ENCODE results near the gene CROCC2.

CROCC2 gene

GRCh38 chr2:240906141-240906910 lies at the start of gene CROCC2:
Gene CROCC2 (plus strand): TSS chr2:240906336. CDS start chr2:240906514, 178 bp downstream.
- no peaks in the 10 kb centered on the region for H3K36me3 ChIP-seq (ENCODE audit: control insufficient read depth in 2 of 2, insufficient read depth in 1 of 2, low read length in 2 of 2)
- no peaks in the 10 kb centered on the region; the same call in 1 of the 2 replicates for H3K4me1 ChIP-seq (ENCODE audit: control insufficient read depth, insufficient read depth, low read length)
- TF ChIP-seq RBAK (tag by site-specific recombination; IDR thresholded peaks at IDR 0.05) (no peak), OSR2 (tag by site-specific recombination; IDR thresholded peaks at IDR 0.05) (no peak), TSHZ1 (tag by site-specific recombination; IDR thresholded peaks at IDR 0.05; ENCODE audit: borderline replicate concordance) (no peak), ZNF366 (tag by site-specific recombination; conservative IDR thresholded peaks at IDR 0.05) (no peak), MYNN (tag by site-specific recombination; IDR thresholded peaks at IDR 0.05; ENCODE audit: borderline replicate concordance) (no peak), ZNF433 (tag by site-specific recombination; IDR thresholded peaks at IDR 0.05; ENCODE audit: low read depth) (no peak), ZNF302 (tag by site-specific recombination; IDR thresholded peaks at IDR 0.05; ENCODE audit: low read depth) (no peak), BCL11A (tag by site-specific recombination; IDR thresholded peaks at IDR 0.05; ENCODE audit: low read depth) (no peak), ZBTB48 (tag by site-specific recombination; IDR thresholded peaks at IDR 0.05) (no peak), GLIS2 (tag by site-specific recombination; IDR thresholded peaks at IDR 0.05) (no peak), ZNF26 (tag by site-specific recombination; IDR thresholded peaks at IDR 0.05) (no peak)
- ChIA-PET POLR2A (no interaction called here), CTCF (interaction anchor here (1.0 kb wide), 1 partner anchor 8 kb away, joined by 6 read pairs; no protein-coding TSS in a partner anchor)
- no peak within 1 kb of the TSS for H3K4me3 ChIP-seq (ENCODE audit: low read depth, low read length)
- no peak within 1 kb of the TSS for H3K27ac ChIP-seq (ENCODE audit: extremely low read depth, low read depth, low read length)
- no peaks in the 10 kb centered on the region for H3K9me3 ChIP-seq (ENCODE audit: control insufficient read depth, insufficient read depth, low read depth, low read length)

GRCh38 chr2:240857039-240858008 lies 48.8 kb upstream of the CROCC2 start:
- no peaks in the 10 kb centered on the region for H3K4me1 ChIP-seq (ENCODE audit: control insufficient read depth, insufficient read depth, low read length)
- ChIA-PET CTCF (interaction anchor here (0.6 to 1.3 kb wide), 3 partner anchors 10 to 50 kb away, joined by 3 to 4 read pairs (median 3); no protein-coding TSS in a partner anchor), POLR2A (no interaction called here)
- no peaks in the 10 kb centered on the region for H3K9me3 ChIP-seq (ENCODE audit: control insufficient read depth, insufficient read depth, low read depth, low read length)
- H3K4me3 ChIP-seq (ENCODE audit: low read depth, low read length) = no peak overlapping the region
- no peak overlapping the region for H3K27ac ChIP-seq (ENCODE audit: extremely low read depth, low read depth, low read length)
- H3K36me3 ChIP-seq (ENCODE audit: control insufficient read depth in 2 of 2, insufficient read depth in 1 of 2, low read length in 2 of 2) = no peaks in the 10 kb centered on the region
- peak; percentile 36; the same call in 1 of the 2 replicates for TF ChIP-seq SCRT2 (tag by site-specific recombination; IDR thresholded peaks at IDR 0.05)
- no peak for TF ChIP-seq ZNF521 (tag by site-specific recombination; IDR thresholded peaks at IDR 0.05)

GRCh38 chr2:240858321-240858720 lies 47.8 kb upstream of the CROCC2 start:
- ChIA-PET POLR2A (no interaction called here), CTCF (interaction anchor here (0.9 to 1.3 kb wide), 2 partner anchors 15 to 18 kb away, joined by 3 to 4 read pairs; no protein-coding TSS in a partner anchor)
- no peaks in the 10 kb centered on the region for H3K9me3 ChIP-seq (ENCODE audit: control insufficient read depth, insufficient read depth, low read depth, low read length)
- H3K4me3 ChIP-seq (ENCODE audit: low read depth, low read length) = no peak overlapping the region
- H3K36me3 ChIP-seq (ENCODE audit: control insufficient read depth in 2 of 2, insufficient read depth in 1 of 2, low read length in 2 of 2) = no peaks in the 10 kb centered on the region
- H3K27ac ChIP-seq (ENCODE audit: extremely low read depth, low read depth, low read length) = no peak overlapping the region
- no peaks in the 10 kb centered on the region for H3K4me1 ChIP-seq (ENCODE audit: control insufficient read depth, insufficient read depth, low read length)
- no peak for TF ChIP-seq ZBTB48 (tag by site-specific recombination; IDR thresholded peaks at IDR 0.05)
- no peak for TF ChIP-seq ZNF645 (tag by site-specific recombination; IDR thresholded peaks at IDR 0.05)
- TF ChIP-seq ZNF830 (tag by site-specific recombination; IDR thresholded peaks at IDR 0.05; ENCODE audit: low read depth) = no peak
- no peak for TF ChIP-seq ZNF19 (tag by site-specific recombination; IDR thresholded peaks at IDR 0.05; ENCODE audit: low read depth)
- TF ChIP-seq ZNF350 (tag by site-specific recombination; IDR thresholded peaks at IDR 0.05) = no peak
- no peak for TF ChIP-seq ZNF16 (tag by site-specific recombination; IDR thresholded peaks at IDR 0.05; ENCODE audit: low read depth)
- TF ChIP-seq ZNF529 (tag by site-specific recombination; IDR thresholded peaks at IDR 0.05; ENCODE audit: insufficient replicate concordance) = no peak
- TF ChIP-seq ZNF133 (tag by site-specific recombination; IDR thresholded peaks at IDR 0.05) = no peak
- TF ChIP-seq HOXA7 (CRISPR knock-in tag; IDR thresholded peaks at IDR 0.05; ENCODE audit: borderline replicate concordance) = no peak
- TF ChIP-seq ZNF704 (tag by site-specific recombination; IDR thresholded peaks at IDR 0.05) = no peak
